DMS 273 treated with DMSO at 0.1 percent for 48 hours (cell line): ENCODE measurements around the gene ANXA6.

Experiments used
- DNase-seq: peaks from one replicate; lab custom pipeline; 2025; lab: John Stamatoyannopoulos, UW

The ANXA6 gene

GRCh38 chr5:151080613-151081430 is 76.8 kb downstream of the ANXA6 start, which contains the start of gene TNIP1:
TNIP1 (minus strand) TSS chr5:151081034; CDS start chr5:151065095, 15,939 bp downstream.
- DNase-seq, result peak; percentile 58

- no peak for DNase-seq
Observed at GRCh38 chr5:151079838-151080612, 77.6 kb downstream of the ANXA6 start.

DNA sequence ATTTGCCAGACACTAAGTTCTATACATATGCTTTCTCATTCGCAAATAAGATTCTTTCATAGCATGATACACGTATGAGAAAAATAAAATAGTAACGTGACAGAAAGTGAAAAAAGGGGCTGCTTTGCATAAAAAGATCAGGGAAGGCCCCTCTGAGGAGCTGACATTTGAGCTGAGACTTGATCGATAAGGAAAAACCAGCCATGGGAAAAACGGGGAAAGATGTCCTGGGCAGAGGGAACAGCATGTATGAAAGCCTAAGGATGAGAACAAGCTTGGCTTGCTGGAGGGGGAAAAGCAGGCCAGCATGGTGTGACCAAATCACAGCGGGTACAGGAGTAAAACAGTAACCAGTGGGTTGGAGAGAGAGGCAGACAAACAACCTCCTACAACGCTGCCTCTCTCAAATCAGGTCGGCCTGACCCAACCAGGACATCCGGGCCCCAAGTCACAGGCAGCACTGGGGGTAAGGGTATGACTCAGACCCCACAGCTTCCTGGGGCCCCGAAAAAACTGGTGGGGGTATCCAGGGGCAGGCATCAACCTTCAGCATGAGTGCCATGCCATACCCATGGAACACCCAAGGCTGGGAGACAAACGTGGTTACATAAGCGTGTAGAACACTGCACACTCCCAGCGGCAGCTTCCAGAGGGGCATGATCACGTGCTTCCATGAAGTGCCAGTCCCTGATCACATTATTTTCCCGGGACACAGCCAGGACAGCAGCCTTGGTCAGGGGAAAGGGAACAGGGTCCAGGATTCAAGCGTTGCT is 78.9 kb downstream of the ANXA6 start:
- DNase-seq, result no peak

DNA sequence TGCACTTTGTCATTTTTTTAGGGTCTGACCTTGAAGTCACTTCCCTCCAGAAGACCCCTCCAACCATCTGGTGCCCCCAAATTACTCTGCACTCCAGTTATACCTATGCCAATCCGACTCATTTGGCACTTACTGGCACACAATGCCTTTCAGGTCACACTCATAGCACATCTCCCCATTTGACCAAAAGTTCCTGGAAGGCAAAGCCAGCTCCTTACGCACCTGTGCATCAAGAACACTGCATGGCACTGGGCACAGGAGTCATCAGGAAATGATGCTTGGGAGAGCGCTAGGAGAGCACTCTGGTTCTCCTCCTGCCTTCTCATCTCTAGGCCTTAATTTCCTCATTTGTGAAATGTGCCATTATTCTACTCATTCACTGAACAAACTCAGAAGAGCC is 79.6 kb downstream of the ANXA6 start:
- DNase-seq, result no peak

DNA sequence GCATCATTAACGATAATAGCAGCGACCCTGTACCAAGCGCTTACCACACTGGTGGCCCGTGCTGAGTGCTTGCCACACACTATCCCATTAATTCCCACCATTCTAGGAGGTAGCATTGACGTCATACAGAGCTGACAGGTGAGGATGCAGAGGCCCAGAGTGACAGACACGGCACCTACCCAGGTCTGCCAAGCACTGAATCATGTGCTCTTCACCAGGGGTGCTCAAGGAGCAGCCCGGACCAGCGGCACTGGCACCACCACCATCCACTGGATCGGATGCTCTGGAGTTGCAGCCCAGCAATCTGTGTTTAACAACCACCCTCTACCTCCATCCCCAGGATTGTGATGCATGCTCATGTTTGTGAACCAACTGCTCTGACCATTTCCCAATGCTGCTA is 80.2 kb downstream of the ANXA6 start:
- no peak for DNase-seq

DNA sequence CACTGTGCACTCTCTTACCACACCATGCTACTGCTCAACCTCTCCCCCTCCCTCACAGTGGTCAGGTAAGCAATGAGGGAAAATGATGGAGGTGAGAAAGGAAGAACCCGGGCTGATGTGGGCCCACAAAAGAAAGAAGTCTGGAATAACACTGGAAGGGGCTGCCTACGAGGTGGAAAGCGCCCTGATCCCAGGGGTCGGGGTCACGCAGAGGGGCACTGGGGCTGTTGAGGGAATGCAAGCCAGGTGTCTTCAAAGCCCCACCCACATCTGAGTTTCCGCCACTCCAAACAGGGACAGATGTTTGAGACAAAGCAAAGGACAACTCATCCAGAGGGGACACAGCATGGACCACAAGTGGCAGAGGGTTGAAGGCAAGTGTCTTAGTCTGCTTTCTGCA is 81.0 kb downstream of the ANXA6 start:
- DNase-seq, result no peak

- no peak for DNase-seq
Observed at GRCh38 chr5:151075698-151076331, 81.8 kb downstream of the ANXA6 start.

GRCh38 chr5:151074557-151074956 is 83.0 kb downstream of the ANXA6 start:
- DNase-seq, result no peak

GRCh38 chr5:151073280-151073679 is 84.3 kb downstream of the ANXA6 start:
- DNase-seq, result no peak

DNA sequence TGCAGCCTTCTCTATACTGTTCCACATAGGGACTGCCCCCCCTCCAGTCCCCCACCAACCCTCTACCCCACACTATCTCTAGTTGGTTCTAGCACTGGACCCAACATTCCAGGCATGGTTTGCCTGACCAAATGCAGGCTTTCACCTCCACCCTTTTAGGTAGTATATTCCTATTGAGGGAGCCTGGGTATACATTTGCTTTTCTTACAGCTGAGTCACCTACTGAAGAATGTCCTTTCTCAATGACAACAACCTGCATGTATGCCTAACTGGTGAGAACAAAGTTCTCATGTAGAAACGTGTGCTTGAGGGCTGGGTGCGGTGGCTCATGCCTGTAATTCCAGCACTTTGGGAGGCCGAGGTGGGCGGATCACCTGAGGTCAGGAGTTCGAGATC is 85.0 kb downstream of the ANXA6 start:
- no peak for DNase-seq

GRCh38 chr5:151071848-151072629 is 85.5 kb downstream of the ANXA6 start:
- DNase-seq, result no peak

GRCh38 chr5:151071021-151071420 is 86.6 kb downstream of the ANXA6 start:
- DNase-seq, result no peak

DNA sequence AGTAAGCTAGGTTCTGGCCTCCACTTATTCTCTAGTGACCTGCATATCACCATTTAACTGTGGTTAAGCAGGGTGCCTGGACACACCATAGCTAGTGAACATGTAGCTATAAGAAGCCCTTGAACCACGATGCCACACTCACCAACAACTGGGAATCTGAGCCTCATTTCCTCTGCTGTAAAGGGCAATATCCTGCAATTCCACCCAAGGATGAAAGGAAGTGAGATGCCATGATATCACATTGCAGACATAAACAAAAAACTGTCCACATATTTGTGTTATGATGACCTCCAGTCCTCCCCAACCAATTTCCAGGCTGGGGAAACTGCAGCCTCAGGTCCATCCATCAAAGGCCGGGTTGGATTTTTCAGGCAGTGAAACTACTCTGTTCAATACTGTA is 87.1 kb downstream of the ANXA6 start:
- no peak for DNase-seq

DNA sequence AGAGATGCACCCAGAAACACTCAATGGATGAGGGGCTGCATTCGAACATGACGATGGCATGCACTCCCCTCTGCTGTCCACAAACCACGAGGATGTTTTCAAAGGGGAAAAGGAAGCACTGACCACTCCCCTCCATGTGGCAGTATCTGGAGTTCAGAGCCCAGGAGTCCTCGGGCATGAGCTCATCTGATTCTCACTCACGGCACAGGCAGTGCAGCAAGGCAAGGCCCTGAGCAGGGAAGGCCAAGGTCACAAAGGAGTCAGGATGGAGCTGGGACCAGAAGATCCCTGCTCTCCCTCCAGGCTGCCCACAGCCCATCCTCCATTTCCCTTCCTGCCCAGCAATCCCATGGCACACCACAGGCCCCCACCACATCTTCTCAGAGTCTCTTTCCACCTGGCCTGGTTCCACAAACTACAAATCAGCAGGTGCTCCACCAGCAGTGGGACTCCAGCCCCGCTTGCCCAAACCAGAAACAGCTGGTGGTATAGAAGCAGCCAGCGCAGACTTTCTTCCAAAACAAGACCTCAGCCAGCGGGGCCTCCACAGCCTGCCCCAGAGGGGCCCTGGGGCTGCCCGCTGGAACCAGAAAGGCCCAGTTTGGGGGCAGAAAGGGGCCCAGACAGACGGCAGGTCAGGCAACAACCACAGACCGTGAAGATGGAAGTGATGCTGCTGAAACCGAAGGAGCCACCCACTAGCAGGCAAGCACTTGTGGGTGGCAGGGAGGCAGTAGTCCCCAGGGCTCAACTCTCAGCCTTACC is 89.0 kb downstream of the ANXA6 start:
- DNase-seq, result no peak

GRCh38 chr5:151067632-151068432 is 89.7 kb downstream of the ANXA6 start:
- DNase-seq, result no peak

DNA sequence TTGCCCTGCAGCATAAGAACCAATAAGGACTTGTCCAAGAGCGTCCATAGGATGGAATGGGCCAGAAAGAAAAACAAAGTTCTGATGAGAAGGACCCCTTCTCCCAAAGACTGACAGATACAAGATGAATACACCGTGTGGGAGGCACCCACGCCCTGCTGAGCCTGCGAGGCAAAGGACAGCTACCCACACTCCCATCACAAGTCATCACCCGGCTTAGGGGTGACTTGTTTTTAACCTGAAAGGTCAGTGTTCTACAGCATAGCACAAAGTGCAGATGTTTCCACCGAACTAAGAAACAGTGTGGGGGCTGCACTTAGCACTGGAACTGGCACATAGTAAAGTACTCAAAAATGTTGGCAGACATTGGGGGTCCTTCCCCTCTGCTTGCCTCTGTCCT is 90.7 kb downstream of the ANXA6 start:
- DNase-seq, result no peak

GRCh38 chr5:151065609-151066008 is 92.0 kb downstream of the ANXA6 start:
- no peak for DNase-seq

- no peak for DNase-seq
Observed at GRCh38 chr5:151064916-151065499, 92.6 kb downstream of the ANXA6 start.
